Measurements from ENCODE around the gene ARHGEF33. TPM values are rescaled to one million over a fixed set of nuclear protein-coding genes. Genes with fewer than 3 reads are reported as not detected.

Gene ARHGEF33
- polyA plus RNA-seq, 4 donors = 0.13 to 0.86 TPM; not detected in 2

- Histone ChIP-seq H3K36me3 (ENCODE audit: control insufficient read depth in 3 of 3, insufficient read depth in 2 of 3, low read depth in 1 of 3, low read length in 3 of 3) (no peaks in the 10 kb centered on the region), H3K4me1 (ENCODE audit: control insufficient read depth in 3 of 3, insufficient read depth in 2 of 3, low read depth in 1 of 3, low read length in 2 of 3) (no peaks in the 10 kb centered on the region), H3K4me3 (ENCODE audit: low read depth in 1 of 3, low read length in 3 of 3) (no peak overlapping the region), H3K9me3 (ENCODE audit: control insufficient read depth in 2 of 2, insufficient read depth in 1 of 2, low read depth in 1 of 2, low read length in 1 of 2) (no peaks in the 10 kb centered on the region), H3K27ac (ENCODE audit: low read depth in 1 of 3, low read length in 2 of 3) (no peak overlapping the region), H3K27me3 (ENCODE audit: control insufficient read depth in 3 of 3, insufficient read depth in 3 of 3, low read length in 3 of 3) (no peaks in the 10 kb centered on the region)
- DNase-seq (no peak), FAIRE-seq (no peak)
These were observed 83.6 kb downstream of the ARHGEF33 start for GRCh38 chr2:38973266-38973665.

- H3K36me3 ChIP-seq (ENCODE audit: control insufficient read depth in 3 of 3, insufficient read depth in 2 of 3, low read depth in 1 of 3, low read length in 3 of 3) = no peaks in the 10 kb centered on the region
- no peaks in the 10 kb centered on the region for H3K9me3 ChIP-seq (ENCODE audit: control insufficient read depth in 2 of 2, insufficient read depth in 1 of 2, low read depth in 1 of 2, low read length in 1 of 2)
- no peak for FAIRE-seq
- H3K27ac ChIP-seq (ENCODE audit: low read depth in 1 of 3, low read length in 2 of 3) = no peak overlapping the region
- no peaks in the 10 kb centered on the region for H3K4me1 ChIP-seq (ENCODE audit: control insufficient read depth in 3 of 3, insufficient read depth in 2 of 3, low read depth in 1 of 3, low read length in 2 of 3)
- no peak for DNase-seq
- no peak overlapping the region for H3K4me3 ChIP-seq (ENCODE audit: low read depth in 1 of 3, low read length in 3 of 3)
- H3K27me3 ChIP-seq (ENCODE audit: control insufficient read depth in 3 of 3, insufficient read depth in 3 of 3, low read length in 3 of 3) = no peaks in the 10 kb centered on the region
- WGBS, 3 donors = 76 to 90% (median 86%) methylated on average over 6 of the region's 6 CpGs
These were observed 85.4 kb downstream of the ARHGEF33 start for GRCh38 chr2:38975042-38975441.

GRCh38 chr2:38977047-38977446, 87.4 kb downstream of the ARHGEF33 start:
- Histone ChIP-seq H3K4me1 (ENCODE audit: control insufficient read depth in 3 of 3, insufficient read depth in 2 of 3, low read depth in 1 of 3, low read length in 2 of 3) (peaks cover 0 to 10% (median 0%) of the 10 kb centered on the region in 3 donors), H3K36me3 (ENCODE audit: control insufficient read depth in 3 of 3, insufficient read depth in 2 of 3, low read depth in 1 of 3, low read length in 3 of 3) (no peaks in the 10 kb centered on the region), H3K9me3 (ENCODE audit: control insufficient read depth in 2 of 2, insufficient read depth in 1 of 2, low read depth in 1 of 2, low read length in 1 of 2) (no peaks in the 10 kb centered on the region), H3K27ac (ENCODE audit: low read depth in 1 of 3, low read length in 2 of 3) (no peak overlapping the region), H3K27me3 (ENCODE audit: control insufficient read depth in 3 of 3, insufficient read depth in 3 of 3, low read length in 3 of 3) (no peaks in the 10 kb centered on the region), H3K4me3 (ENCODE audit: low read depth in 1 of 3, low read length in 3 of 3) (no peak overlapping the region)
- no peak for DNase-seq
- FAIRE-seq = no peak
- WGBS, 3 donors = 83 to 96% (median 94%) methylated on average over 3 of the region's 3 CpGs

- Histone ChIP-seq H3K4me3 (ENCODE audit: low read depth in 1 of 3, low read length in 3 of 3) (no peak overlapping the region), H3K36me3 (ENCODE audit: control insufficient read depth in 3 of 3, insufficient read depth in 2 of 3, low read depth in 1 of 3, low read length in 3 of 3) (no peaks in the 10 kb centered on the region), H3K27me3 (ENCODE audit: control insufficient read depth in 3 of 3, insufficient read depth in 3 of 3, low read length in 3 of 3) (no peaks in the 10 kb centered on the region), H3K9me3 (ENCODE audit: control insufficient read depth in 2 of 2, insufficient read depth in 1 of 2, low read depth in 1 of 2, low read length in 1 of 2) (no peaks in the 10 kb centered on the region), H3K4me1 (ENCODE audit: control insufficient read depth in 3 of 3, insufficient read depth in 2 of 3, low read depth in 1 of 3, low read length in 2 of 3) (peaks cover 0 to 10% (median 0%) of the 10 kb centered on the region in 3 donors), H3K27ac (ENCODE audit: low read depth in 1 of 3, low read length in 2 of 3) (no peak overlapping the region)
- WGBS, 3 donors = 77 to 86% (median 80%) methylated on average over 5 of the region's 5 CpGs
- FAIRE-seq = no peak
- DNase-seq = no peak
These were observed 88.7 kb downstream of the ARHGEF33 start for GRCh38 chr2:38978296-38978903.

GRCh38 chr2:38978908-38979307, 89.2 kb downstream of the ARHGEF33 start:
- WGBS, 3 donors = 96 to 100% (median 98%) methylated on average over 3 of the region's 3 CpGs
- no peaks in the 10 kb centered on the region for H3K9me3 ChIP-seq (ENCODE audit: control insufficient read depth in 2 of 2, insufficient read depth in 1 of 2, low read depth in 1 of 2, low read length in 1 of 2)
- no peak for FAIRE-seq

GRCh38 chr2:38981003-38981669, 91.5 kb downstream of the ARHGEF33 start:
- no peak for DNase-seq
- 26 to 63% (median 55%) methylated on average over 3 of the region's 3 CpGs for WGBS, 3 donors
- H3K36me3 ChIP-seq (ENCODE audit: control insufficient read depth in 3 of 3, insufficient read depth in 2 of 3, low read depth in 1 of 3, low read length in 3 of 3) = peaks cover 4 to 8% (median 5%) of the 10 kb centered on the region in 3 donors
- H3K4me1 ChIP-seq (ENCODE audit: control insufficient read depth in 3 of 3, insufficient read depth in 2 of 3, low read depth in 1 of 3, low read length in 2 of 3) = peaks cover 0 to 10% (median 0%) of the 10 kb centered on the region in 3 donors
- no peaks in the 10 kb centered on the region for H3K9me3 ChIP-seq (ENCODE audit: control insufficient read depth in 2 of 2, insufficient read depth in 1 of 2, low read depth in 1 of 2, low read length in 1 of 2)
- H3K27me3 ChIP-seq (ENCODE audit: control insufficient read depth in 3 of 3, insufficient read depth in 3 of 3, low read length in 3 of 3) = no peaks in the 10 kb centered on the region
- no peak overlapping the region for H3K4me3 ChIP-seq (ENCODE audit: low read depth in 1 of 3, low read length in 3 of 3)
- no peak overlapping the region for H3K27ac ChIP-seq (ENCODE audit: low read depth in 1 of 3, low read length in 2 of 3)
- no peak for FAIRE-seq

More at GRCh38 chr2:38978908-38979307, 89.2 kb downstream of the ARHGEF33 start:
- H3K4me1 ChIP-seq (ENCODE audit: control insufficient read depth in 3 of 3, insufficient read depth in 2 of 3, low read depth in 1 of 3, low read length in 2 of 3) = peaks cover 0 to 10% (median 0%) of the 10 kb centered on the region in 3 donors
- no peak overlapping the region for H3K27ac ChIP-seq (ENCODE audit: low read depth in 1 of 3, low read length in 2 of 3)
- no peak overlapping the region for H3K4me3 ChIP-seq (ENCODE audit: low read depth in 1 of 3, low read length in 3 of 3)
- DNase-seq = no peak
- H3K36me3 ChIP-seq (ENCODE audit: control insufficient read depth in 3 of 3, insufficient read depth in 2 of 3, low read depth in 1 of 3, low read length in 3 of 3) = no peaks in the 10 kb centered on the region
- no peaks in the 10 kb centered on the region for H3K27me3 ChIP-seq (ENCODE audit: control insufficient read depth in 3 of 3, insufficient read depth in 3 of 3, low read length in 3 of 3)

GRCh38 chr2:38981670-38982357, 92.1 kb downstream of the ARHGEF33 start:
- Histone ChIP-seq H3K4me3 (ENCODE audit: low read depth in 1 of 3, low read length in 3 of 3) (no peak overlapping the region), H3K27ac (ENCODE audit: low read depth in 1 of 3, low read length in 2 of 3) (no peak overlapping the region), H3K4me1 (ENCODE audit: control insufficient read depth in 3 of 3, insufficient read depth in 2 of 3, low read depth in 1 of 3, low read length in 2 of 3) (peaks cover 0 to 10% (median 0%) of the 10 kb centered on the region in 3 donors), H3K9me3 (ENCODE audit: control insufficient read depth in 2 of 2, insufficient read depth in 1 of 2, low read depth in 1 of 2, low read length in 1 of 2) (no peaks in the 10 kb centered on the region), H3K36me3 (ENCODE audit: control insufficient read depth in 3 of 3, insufficient read depth in 2 of 3, low read depth in 1 of 3, low read length in 3 of 3) (peaks cover 4 to 11% (median 8%) of the 10 kb centered on the region in 3 donors), H3K27me3 (ENCODE audit: control insufficient read depth in 3 of 3, insufficient read depth in 3 of 3, low read length in 3 of 3) (no peaks in the 10 kb centered on the region)
- FAIRE-seq (no peak), DNase-seq (peak; percentile 26 to 35)
- WGBS, 3 donors = 38 to 73% (median 58%) methylated on average over 8 of the region's 8 CpGs

- WGBS, 3 donors = 97% methylated on average over 1 of the region's 1 CpG
- no peak for DNase-seq
- H3K27me3 ChIP-seq (ENCODE audit: control insufficient read depth in 3 of 3, insufficient read depth in 3 of 3, low read length in 3 of 3) = no peaks in the 10 kb centered on the region
- no peak overlapping the region for H3K4me3 ChIP-seq (ENCODE audit: low read depth in 1 of 3, low read length in 3 of 3)
- peaks cover 4 to 11% (median 10%) of the 10 kb centered on the region in 3 donors for H3K36me3 ChIP-seq (ENCODE audit: control insufficient read depth in 3 of 3, insufficient read depth in 2 of 3, low read depth in 1 of 3, low read length in 3 of 3)
- FAIRE-seq = no peak
- H3K4me1 ChIP-seq (ENCODE audit: control insufficient read depth in 3 of 3, insufficient read depth in 2 of 3, low read depth in 1 of 3, low read length in 2 of 3) = peaks cover 0 to 10% (median 0%) of the 10 kb centered on the region in 3 donors
- no peaks in the 10 kb centered on the region for H3K9me3 ChIP-seq (ENCODE audit: control insufficient read depth in 2 of 2, insufficient read depth in 1 of 2, low read depth in 1 of 2, low read length in 1 of 2)
- no peak overlapping the region for H3K27ac ChIP-seq (ENCODE audit: low read depth in 1 of 3, low read length in 2 of 3)
These were observed 92.8 kb downstream of the ARHGEF33 start for GRCh38 chr2:38982498-38982897.
